ENCODE results near the gene VAV3.
A peak's percentile ranks its signal among the peaks of the same experiment; 100 is the strongest.

VAV3 gene

GRCh38 chr1:107771377-107771776, 193.6 kb downstream of the VAV3 start:
- TF ChIP-seq, protein P1, sequence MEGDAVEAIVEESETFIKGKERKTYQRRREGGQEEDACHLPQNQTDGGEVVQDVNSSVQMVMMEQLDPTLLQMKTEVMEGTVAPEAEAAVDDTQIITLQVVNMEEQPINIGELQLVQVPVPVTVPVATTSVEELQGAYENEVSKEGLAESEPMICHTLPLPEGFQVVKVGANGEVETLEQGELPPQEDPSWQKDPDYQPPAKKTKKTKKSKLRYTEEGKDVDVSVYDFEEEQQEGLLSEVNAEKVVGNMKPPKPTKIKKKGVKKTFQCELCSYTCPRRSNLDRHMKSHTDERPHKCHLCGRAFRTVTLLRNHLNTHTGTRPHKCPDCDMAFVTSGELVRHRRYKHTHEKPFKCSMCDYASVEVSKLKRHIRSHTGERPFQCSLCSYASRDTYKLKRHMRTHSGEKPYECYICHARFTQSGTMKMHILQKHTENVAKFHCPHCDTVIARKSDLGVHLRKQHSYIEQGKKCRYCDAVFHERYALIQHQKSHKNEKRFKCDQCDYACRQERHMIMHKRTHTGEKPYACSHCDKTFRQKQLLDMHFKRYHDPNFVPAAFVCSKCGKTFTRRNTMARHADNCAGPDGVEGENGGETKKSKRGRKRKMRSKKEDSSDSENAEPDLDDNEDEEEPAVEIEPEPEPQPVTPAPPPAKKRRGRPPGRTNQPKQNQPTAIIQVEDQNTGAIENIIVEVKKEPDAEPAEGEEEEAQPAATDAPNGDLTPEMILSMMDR (IDR thresholded peaks at IDR 0.05): no peak
- TF ChIP-seq ZFX (IDR thresholded peaks at IDR 0.05; ENCODE audit: borderline replicate concordance): no peak
- H3K27ac ChIP-seq: no peak overlapping the region

- peak overlapping the region; percentile 50 for H3K27ac ChIP-seq
- no peak for TF ChIP-seq ZFX (IDR thresholded peaks at IDR 0.05; ENCODE audit: borderline replicate concordance)
- TF ChIP-seq, protein P1 (IDR thresholded peaks at IDR 0.05): no peak
Measured at GRCh38 chr1:107767156-107767582, 197.8 kb downstream of the VAV3 start.

- peak overlapping the region; percentile 50 for H3K27ac ChIP-seq
- TF ChIP-seq, protein P1 (IDR thresholded peaks at IDR 0.05): no peak
- TF ChIP-seq ZFX (IDR thresholded peaks at IDR 0.05; ENCODE audit: borderline replicate concordance): no peak
Measured at GRCh38 chr1:107766533-107766932, 198.4 kb downstream of the VAV3 start.

DNA sequence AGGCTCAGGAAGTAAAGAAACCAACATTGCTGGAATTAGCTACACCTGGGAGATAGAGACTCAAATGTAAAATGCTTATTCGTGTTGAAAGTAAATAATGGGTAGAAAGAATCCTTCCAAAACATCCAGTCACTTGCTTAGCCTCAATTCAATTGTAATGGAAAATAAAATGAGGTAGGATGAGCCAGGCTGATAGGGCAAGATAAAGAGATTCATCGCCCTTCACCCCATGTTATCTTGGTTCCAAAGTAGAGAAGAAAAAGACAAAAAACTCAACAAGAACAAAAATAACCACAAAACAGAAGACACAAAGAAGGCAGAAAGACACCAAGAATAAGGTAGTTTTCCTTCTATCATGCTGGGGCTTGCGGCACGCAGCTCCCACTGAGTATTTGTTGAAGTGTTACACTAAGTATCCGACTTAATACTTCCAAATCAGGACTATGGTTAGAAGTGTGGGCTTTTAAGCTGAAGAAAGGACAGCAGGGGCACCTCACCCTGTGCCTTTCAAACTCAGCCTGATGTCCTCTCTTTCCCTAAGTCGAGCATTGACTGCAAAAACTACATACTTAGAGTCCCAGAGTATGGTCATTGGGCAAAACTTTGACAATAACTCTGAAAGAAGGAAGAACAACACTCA, 202.1 kb downstream of the VAV3 start:
- no peak overlapping the region for H3K27ac ChIP-seq

GRCh38 chr1:107760065-107760464, 204.9 kb downstream of the VAV3 start:
- no peak overlapping the region for H3K27ac ChIP-seq
- no peak for TF ChIP-seq ZFX (IDR thresholded peaks at IDR 0.05; ENCODE audit: borderline replicate concordance)
- TF ChIP-seq, protein P1 (IDR thresholded peaks at IDR 0.05): no peak

More for the DNA sequence above, 202.1 kb downstream of the VAV3 start:
- TF ChIP-seq, protein P1 (IDR thresholded peaks at IDR 0.05): no peak
- no peak for TF ChIP-seq ZFX (IDR thresholded peaks at IDR 0.05; ENCODE audit: borderline replicate concordance)

- no peak overlapping the region for H3K27ac ChIP-seq
- no peak for TF ChIP-seq ZFX (IDR thresholded peaks at IDR 0.05; ENCODE audit: borderline replicate concordance)
- TF ChIP-seq, protein P1 (IDR thresholded peaks at IDR 0.05): peak; percentile 91
Measured at GRCh38 chr1:107750364-107750959, 214.5 kb downstream of the VAV3 start.

DNA sequence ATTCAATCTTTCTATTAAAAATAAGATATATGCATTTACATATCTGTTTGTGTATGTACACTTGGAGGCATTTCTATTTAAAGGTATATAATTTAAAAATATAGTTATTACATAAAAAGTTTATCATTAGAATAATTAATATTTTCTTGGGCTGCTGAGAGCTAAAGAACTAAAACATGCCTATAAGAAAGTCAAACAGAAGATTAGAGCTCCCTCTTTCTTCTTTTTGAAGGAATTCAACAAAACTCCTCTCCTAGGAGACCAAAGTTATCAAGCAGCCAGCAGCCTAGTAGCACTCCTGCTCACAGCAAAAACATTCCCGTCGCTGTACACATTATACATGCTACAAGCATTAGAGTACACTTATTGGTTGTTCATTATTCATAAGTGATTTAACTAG, 216.4 kb downstream of the VAV3 start:
- H3K27ac ChIP-seq: no peak overlapping the region
- TF ChIP-seq, protein P1 (IDR thresholded peaks at IDR 0.05): peak; percentile 73
- no peak for TF ChIP-seq ZFX (IDR thresholded peaks at IDR 0.05; ENCODE audit: borderline replicate concordance)

Measured in 22Rv1 (cell line).